ENCODE results near the gene RNF43. TPM values are rescaled to one million over a fixed set of nuclear protein-coding genes. Genes with fewer than 3 reads are reported as not detected.

Gene RNF43
- total and polyA plus RNA-seq, 2 of the 13 experiments (the other 11 are each of a cell fraction or from before 2014, with no cell fraction given), result 31.0 to 53.4 TPM

DNA sequence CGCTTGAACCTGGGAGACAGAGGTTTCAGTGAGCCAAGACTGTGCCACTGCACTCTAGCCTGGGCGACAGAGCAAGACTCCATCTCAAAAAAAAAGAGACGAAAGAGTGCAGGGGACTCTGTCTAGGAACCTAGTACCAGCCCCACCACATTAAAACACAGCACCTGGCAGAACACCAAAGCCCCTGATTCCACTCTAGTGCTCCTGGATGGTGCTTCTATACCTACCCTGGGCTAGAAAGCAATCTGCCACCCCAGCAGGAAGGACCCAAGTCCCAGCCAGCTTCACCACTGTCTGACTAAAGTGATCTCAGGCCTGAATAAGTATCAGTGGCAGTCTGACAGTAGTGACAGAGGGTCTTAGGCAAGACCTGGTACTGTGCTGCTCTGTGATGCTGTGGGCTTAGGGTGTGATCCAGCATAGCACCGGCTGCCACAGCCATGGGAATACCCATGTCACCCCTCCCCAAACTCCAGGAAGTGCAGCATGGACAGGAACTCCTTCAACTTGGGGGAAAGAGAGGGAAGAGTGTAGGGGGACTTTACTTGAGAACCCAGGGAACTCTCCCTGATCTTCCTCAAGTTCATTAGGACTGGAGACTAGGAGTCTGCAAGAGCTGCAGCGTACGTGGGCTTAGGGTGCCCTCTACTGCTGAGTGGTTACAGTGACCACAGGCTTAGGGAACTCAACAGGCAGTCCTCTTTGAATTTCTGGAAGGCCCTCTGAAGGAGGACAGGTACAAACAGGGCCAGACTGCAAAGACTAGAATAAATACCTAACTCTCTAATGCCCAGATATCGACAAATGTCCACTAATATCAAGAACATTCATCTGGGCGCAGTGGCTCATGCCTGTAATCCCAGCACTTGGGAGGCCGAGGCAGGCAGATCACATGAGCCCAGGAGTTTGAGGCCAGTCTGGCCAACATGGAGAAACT lies 30.0 kb upstream of the RNF43 start (continued):
- TF ChIP-seq, protein P1, sequence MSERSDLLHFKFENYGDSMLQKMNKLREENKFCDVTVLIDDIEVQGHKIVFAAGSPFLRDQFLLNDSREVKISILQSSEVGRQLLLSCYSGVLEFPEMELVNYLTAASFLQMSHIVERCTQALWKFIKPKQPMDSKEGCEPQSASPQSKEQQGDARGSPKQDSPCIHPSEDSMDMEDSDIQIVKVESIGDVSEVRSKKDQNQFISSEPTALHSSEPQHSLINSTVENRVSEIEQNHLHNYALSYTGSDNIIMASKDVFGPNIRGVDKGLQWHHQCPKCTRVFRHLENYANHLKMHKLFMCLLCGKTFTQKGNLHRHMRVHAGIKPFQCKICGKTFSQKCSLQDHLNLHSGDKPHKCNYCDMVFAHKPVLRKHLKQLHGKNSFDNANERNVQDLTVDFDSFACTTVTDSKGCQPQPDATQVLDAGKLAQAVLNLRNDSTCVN (CRISPR knock-in tag; IDR thresholded peaks at IDR 0.05; ENCODE audit: borderline replicate concordance), result no peak
- TF ChIP-seq, protein P2, sequence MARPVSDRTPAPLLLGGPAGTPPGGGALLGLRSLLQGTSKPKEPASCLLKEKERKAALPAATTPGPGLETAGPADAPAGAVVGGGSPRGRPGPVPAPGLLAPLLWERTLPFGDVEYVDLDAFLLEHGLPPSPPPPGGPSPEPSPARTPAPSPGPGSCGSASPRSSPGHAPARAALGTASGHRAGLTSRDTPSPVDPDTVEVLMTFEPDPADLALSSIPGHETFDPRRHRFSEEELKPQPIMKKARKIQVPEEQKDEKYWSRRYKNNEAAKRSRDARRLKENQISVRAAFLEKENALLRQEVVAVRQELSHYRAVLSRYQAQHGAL (CRISPR knock-in tag; IDR thresholded peaks at IDR 0.05; ENCODE audit: not compliant biosample characterization), result no peak
- TF ChIP-seq, protein P3, sequence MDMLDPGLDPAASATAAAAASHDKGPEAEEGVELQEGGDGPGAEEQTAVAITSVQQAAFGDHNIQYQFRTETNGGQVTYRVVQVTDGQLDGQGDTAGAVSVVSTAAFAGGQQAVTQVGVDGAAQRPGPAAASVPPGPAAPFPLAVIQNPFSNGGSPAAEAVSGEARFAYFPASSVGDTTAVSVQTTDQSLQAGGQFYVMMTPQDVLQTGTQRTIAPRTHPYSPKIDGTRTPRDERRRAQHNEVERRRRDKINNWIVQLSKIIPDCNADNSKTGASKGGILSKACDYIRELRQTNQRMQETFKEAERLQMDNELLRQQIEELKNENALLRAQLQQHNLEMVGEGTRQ (IDR thresholded peaks at IDR 0.05; ENCODE audit: low read depth, low read length), result 0 out of 2 replicates have a peak, but pooled peaks have one; percentile 4
- TF ChIP-seq, protein P3 (CRISPR knock-in tag; IDR thresholded peaks at IDR 0.05; ENCODE audit: borderline replicate concordance), result no peak
- TF ChIP-seq PRMT3 (CRISPR knock-in tag; IDR thresholded peaks at IDR 0.05; ENCODE audit: borderline replicate concordance, low read depth), result no peak
- no peak for TF ChIP-seq FOSL1 (CRISPR knock-in tag; IDR thresholded peaks at IDR 0.05; ENCODE audit: borderline replicate concordance)
- TF ChIP-seq MYNN (CRISPR knock-in tag; IDR thresholded peaks at IDR 0.05; ENCODE audit: low read depth), result no peak
- TF ChIP-seq SALL1 (CRISPR knock-in tag; IDR thresholded peaks at IDR 0.05), result peak; percentile 36; the same call in 1 of the 2 replicates
- TF ChIP-seq ZFP36 (IDR thresholded peaks at IDR 0.05; ENCODE audit: borderline replicate concordance, low read depth, low read length, partially characterized antibody), result no peak
- TF ChIP-seq ZNF24 (IDR thresholded peaks at IDR 0.05), result no peak
- no peak for TF ChIP-seq ZMYM3 (CRISPR knock-in tag; IDR thresholded peaks at IDR 0.05)
- TF ChIP-seq POLR2G (IDR thresholded peaks at IDR 0.05; ENCODE audit: low read depth, low read length), result no peak
- TF ChIP-seq ZNF747 (CRISPR knock-in tag; IDR thresholded peaks at IDR 0.05; ENCODE audit: borderline replicate concordance), result no peak
- TF ChIP-seq, protein P4, sequence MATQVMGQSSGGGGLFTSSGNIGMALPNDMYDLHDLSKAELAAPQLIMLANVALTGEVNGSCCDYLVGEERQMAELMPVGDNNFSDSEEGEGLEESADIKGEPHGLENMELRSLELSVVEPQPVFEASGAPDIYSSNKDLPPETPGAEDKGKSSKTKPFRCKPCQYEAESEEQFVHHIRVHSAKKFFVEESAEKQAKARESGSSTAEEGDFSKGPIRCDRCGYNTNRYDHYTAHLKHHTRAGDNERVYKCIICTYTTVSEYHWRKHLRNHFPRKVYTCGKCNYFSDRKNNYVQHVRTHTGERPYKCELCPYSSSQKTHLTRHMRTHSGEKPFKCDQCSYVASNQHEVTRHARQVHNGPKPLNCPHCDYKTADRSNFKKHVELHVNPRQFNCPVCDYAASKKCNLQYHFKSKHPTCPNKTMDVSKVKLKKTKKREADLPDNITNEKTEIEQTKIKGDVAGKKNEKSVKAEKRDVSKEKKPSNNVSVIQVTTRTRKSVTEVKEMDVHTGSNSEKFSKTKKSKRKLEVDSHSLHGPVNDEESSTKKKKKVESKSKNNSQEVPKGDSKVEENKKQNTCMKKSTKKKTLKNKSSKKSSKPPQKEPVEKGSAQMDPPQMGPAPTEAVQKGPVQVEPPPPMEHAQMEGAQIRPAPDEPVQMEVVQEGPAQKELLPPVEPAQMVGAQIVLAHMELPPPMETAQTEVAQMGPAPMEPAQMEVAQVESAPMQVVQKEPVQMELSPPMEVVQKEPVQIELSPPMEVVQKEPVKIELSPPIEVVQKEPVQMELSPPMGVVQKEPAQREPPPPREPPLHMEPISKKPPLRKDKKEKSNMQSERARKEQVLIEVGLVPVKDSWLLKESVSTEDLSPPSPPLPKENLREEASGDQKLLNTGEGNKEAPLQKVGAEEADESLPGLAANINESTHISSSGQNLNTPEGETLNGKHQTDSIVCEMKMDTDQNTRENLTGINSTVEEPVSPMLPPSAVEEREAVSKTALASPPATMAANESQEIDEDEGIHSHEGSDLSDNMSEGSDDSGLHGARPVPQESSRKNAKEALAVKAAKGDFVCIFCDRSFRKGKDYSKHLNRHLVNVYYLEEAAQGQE (IDR thresholded peaks at IDR 0.05; ENCODE audit: borderline replicate concordance in 1 of 2, low read depth in 1 of 2, low read length in 2 of 2), result no peak
- no peak for TF ChIP-seq AGO1 (IDR thresholded peaks at IDR 0.05; ENCODE audit: low read depth, low read length, poor library complexity, severe bottlenecking)
- no peak for TF ChIP-seq HOXD1 (CRISPR knock-in tag; IDR thresholded peaks at IDR 0.05)
- no peak for TF ChIP-seq PLRG1 (conservative IDR thresholded peaks at IDR 0.05)
- TF ChIP-seq ZZZ3 (CRISPR knock-in tag; IDR thresholded peaks at IDR 0.05; ENCODE audit: borderline replicate concordance), result no peak
- no peak for TF ChIP-seq SSRP1 (CRISPR knock-in tag; IDR thresholded peaks at IDR 0.05)
